Uterus (tissue), 2 donors: ENCODE results near the gene EMP3.

Experiments
- CTCF ChIP-seq, 4 experiments: fragments of 200-600 bp in 2 of 4; fragments of 450-650 bp in 2 of 4; sonication (generic) in 2 of 4; IDR thresholded peaks; one replicate each; pipeline ENCODE4 v1.5.1; 2016 to 2019; ENCODE audit warnings: antibody characterized with exemption in 4 of 4, mild to moderate bottlenecking in 2 of 4, moderate library complexity in 1 of 4
- POLR2A ChIP-seq, 2 donors: fragments of 450-650 bp; IDR thresholded peaks; one replicate each; pipeline ENCODE4 v1.6.1; 2016; ENCODE audit warnings: antibody characterized with exemption in 2 of 2, mild to moderate bottlenecking in 1 of 2, moderate library complexity in 1 of 2

GRCh38 chr19:48290771-48291488, 34.4 kb upstream of the EMP3 start:
- TF ChIP-seq CTCF (IDR thresholded peaks at IDR 0.05) = peak; percentile 96 to 98 (median 96)
- no peak for TF ChIP-seq POLR2A (IDR thresholded peaks at IDR 0.05)
